ENCODE results near the gene FAM210A. TPM values are rescaled to one million over a fixed set of nuclear protein-coding genes. Genes with fewer than 3 reads are reported as not detected.
"Not testable (repeated sequence)": the region's sequence is repeated elsewhere in the genome, so short reads cannot be mapped to it uniquely, and the experiment has no call there.

The FAM210A gene
- total RNA-seq, 2 donors from 2014 or later, result 10.3 to 12.4 TPM

GRCh38 chr18:13712400-13713131, 13.8 kb downstream of the FAM210A start:
- intact Hi-C loops (cut with DNase I), result no loop called here
- 77% methylated on average over 8 of the region's 8 CpGs for WGBS
- Histone ChIP-seq H3K4me3 (no peak overlapping the region), H3K27ac (no peak overlapping the region), H3K36me3 (no peaks in the 10 kb centered on the region), H3K9me3 (no peaks in the 10 kb centered on the region), H3K27me3 (replicated peaks; ENCODE audit: insufficient read depth) (no peaks in the 10 kb centered on the region), H3K4me1 (replicated peaks) (no peaks in the 10 kb centered on the region)
- TF ChIP-seq POLR2A (IDR thresholded peaks at IDR 0.05) (no peak), POLR2AphosphoS5 (IDR thresholded peaks at IDR 0.05) (no peak), CTCF (IDR thresholded peaks at IDR 0.05) (no peak)
- DNase-seq (ENCODE audit: low spot score), result no peak

GRCh38 chr18:13710414-13710831, 15.9 kb downstream of the FAM210A start:
- intact Hi-C loops (cut with DNase I), result no loop called here

GRCh38 chr18:13703899-13704298, 22.5 kb downstream of the FAM210A start:
- no peaks in the 10 kb centered on the region for H3K36me3 ChIP-seq
- no peak overlapping the region for H3K4me3 ChIP-seq
- H3K27me3 ChIP-seq (replicated peaks; ENCODE audit: insufficient read depth), result no peaks in the 10 kb centered on the region
- intact Hi-C loops (cut with DNase I), result no loop called here
- no peak overlapping the region for H3K27ac ChIP-seq
- 93% methylated on average over 1 of the region's 1 CpG for WGBS
- H3K9me3 ChIP-seq, result no peaks in the 10 kb centered on the region
- no peak for TF ChIP-seq POLR2A (IDR thresholded peaks at IDR 0.05)
- TF ChIP-seq POLR2AphosphoS5 (IDR thresholded peaks at IDR 0.05), result no peak
- TF ChIP-seq CTCF (IDR thresholded peaks at IDR 0.05), result no peak
- no peaks in the 10 kb centered on the region for H3K4me1 ChIP-seq (replicated peaks)
- no peak for DNase-seq (ENCODE audit: low spot score)

More at GRCh38 chr18:13710414-13710831, 15.9 kb downstream of the FAM210A start:
- Histone ChIP-seq H3K4me1 (replicated peaks) (no peaks in the 10 kb centered on the region), H3K27me3 (replicated peaks; ENCODE audit: insufficient read depth) (no peaks in the 10 kb centered on the region), H3K36me3 (no peaks in the 10 kb centered on the region), H3K27ac (no peak overlapping the region), H3K4me3 (no peak overlapping the region), H3K9me3 (no peaks in the 10 kb centered on the region)
- WGBS, result 97% methylated on average over 6 of the region's 6 CpGs
- TF ChIP-seq POLR2A (IDR thresholded peaks at IDR 0.05), result no peak
- no peak for TF ChIP-seq POLR2AphosphoS5 (IDR thresholded peaks at IDR 0.05)
- TF ChIP-seq CTCF (IDR thresholded peaks at IDR 0.05), result no peak
- DNase-seq (ENCODE audit: low spot score), result no peak

- intact Hi-C loops (cut with DNase I), result no loop called here
- Histone ChIP-seq H3K9me3 (no peaks in the 10 kb centered on the region), H3K27ac (no peak overlapping the region), H3K36me3 (no peaks in the 10 kb centered on the region), H3K4me1 (replicated peaks) (no peaks in the 10 kb centered on the region), H3K27me3 (replicated peaks; ENCODE audit: insufficient read depth) (no peaks in the 10 kb centered on the region), H3K4me3 (no peak overlapping the region)
- WGBS, result 93% methylated on average over 1 of the region's 1 CpG
- DNase-seq (ENCODE audit: low spot score), result no peak
- TF ChIP-seq POLR2AphosphoS5 (IDR thresholded peaks at IDR 0.05) (no peak), POLR2A (IDR thresholded peaks at IDR 0.05) (no peak), CTCF (IDR thresholded peaks at IDR 0.05) (no peak)
Observed at GRCh38 chr18:13700153-13700552, 26.2 kb downstream of the FAM210A start.

GRCh38 chr18:13696961-13697360, 29.4 kb downstream of the FAM210A start:
- no peak overlapping the region for H3K4me3 ChIP-seq
- WGBS, result 94% methylated on average over 3 of the region's 3 CpGs
- intact Hi-C loops (cut with DNase I), result no loop called here
- H3K4me1 ChIP-seq (replicated peaks), result no peaks in the 10 kb centered on the region
- H3K27ac ChIP-seq, result no peak overlapping the region
- no peak for TF ChIP-seq POLR2AphosphoS5 (IDR thresholded peaks at IDR 0.05)
- no peak for TF ChIP-seq POLR2A (IDR thresholded peaks at IDR 0.05)
- TF ChIP-seq CTCF (IDR thresholded peaks at IDR 0.05), result no peak
- H3K9me3 ChIP-seq, result no peaks in the 10 kb centered on the region
- DNase-seq (ENCODE audit: low spot score), result no peak
- H3K27me3 ChIP-seq (replicated peaks; ENCODE audit: insufficient read depth), result no peaks in the 10 kb centered on the region
- no peaks in the 10 kb centered on the region for H3K36me3 ChIP-seq

DNA sequence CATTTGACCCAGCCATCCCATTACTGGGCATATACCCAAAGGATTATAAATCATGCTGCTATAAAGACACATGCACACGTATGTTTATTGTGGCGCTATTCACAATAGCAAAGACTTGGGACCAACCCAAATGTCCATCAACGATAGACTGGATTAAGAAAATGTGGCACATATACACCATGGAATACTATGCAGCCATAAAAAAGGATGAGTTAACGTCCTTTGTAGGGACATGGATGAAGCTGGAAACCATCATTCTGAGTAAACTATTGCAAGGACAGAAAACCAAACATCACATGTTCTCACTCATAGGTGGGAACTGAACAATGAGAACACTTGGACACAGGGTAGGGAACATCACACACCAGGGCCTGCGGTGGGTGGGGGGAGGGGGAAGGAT, 31.0 kb downstream of the FAM210A start:
- H3K4me3 ChIP-seq; H3K27ac ChIP-seq; H3K36me3 ChIP-seq; H3K9me3 ChIP-seq; DNase-seq (ENCODE audit: low spot score); H3K27me3 ChIP-seq (replicated peaks; ENCODE audit: insufficient read depth); intact Hi-C loops (cut with DNase I); H3K4me1 ChIP-seq (replicated peaks): not testable (repeated sequence)
- WGBS, result 95% methylated on average over 5 of the region's 5 CpGs

DNA sequence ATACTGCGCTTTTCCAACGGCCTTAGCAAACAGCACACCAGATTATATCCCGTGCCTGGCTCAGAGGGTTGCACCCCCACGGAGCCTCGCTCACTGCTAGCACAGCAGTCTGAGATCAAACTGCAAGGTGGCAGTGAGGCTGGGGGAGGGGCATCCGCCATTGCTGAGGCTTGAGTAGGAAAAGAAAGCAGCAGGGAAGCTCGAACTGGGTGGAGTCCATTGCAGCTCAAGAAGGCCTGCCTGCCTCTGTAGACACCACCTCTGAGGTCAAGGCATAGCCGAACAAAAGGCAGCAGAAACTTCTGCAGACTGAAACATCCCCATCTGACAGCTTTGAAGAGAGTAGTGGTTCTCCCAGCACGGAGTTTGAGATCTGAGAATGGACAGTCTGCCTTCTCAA, 36.3 kb downstream of the FAM210A start:
- DNase-seq (ENCODE audit: low spot score); H3K4me1 ChIP-seq (replicated peaks); H3K9me3 ChIP-seq; H3K4me3 ChIP-seq; intact Hi-C loops (cut with DNase I); H3K36me3 ChIP-seq; H3K27me3 ChIP-seq (replicated peaks; ENCODE audit: insufficient read depth); H3K27ac ChIP-seq: not testable (repeated sequence)
- 97% methylated on average over 9 of the region's 9 CpGs for WGBS

Measured in prostate gland (tissue), 2 donors.